GM21381 (cell line): ENCODE data around the gene DDI2.

Experiments
- ATAC-seq: cut with Tn5 transposase; IDR thresholded peaks from one replicate; pipeline ENCODE4 v1.9.1; 2021; ENCODE audit warnings: mild to moderate bottlenecking, moderate library complexity; ENCODE audit not compliant: unreplicated experiment

DDI2 gene

DNA sequence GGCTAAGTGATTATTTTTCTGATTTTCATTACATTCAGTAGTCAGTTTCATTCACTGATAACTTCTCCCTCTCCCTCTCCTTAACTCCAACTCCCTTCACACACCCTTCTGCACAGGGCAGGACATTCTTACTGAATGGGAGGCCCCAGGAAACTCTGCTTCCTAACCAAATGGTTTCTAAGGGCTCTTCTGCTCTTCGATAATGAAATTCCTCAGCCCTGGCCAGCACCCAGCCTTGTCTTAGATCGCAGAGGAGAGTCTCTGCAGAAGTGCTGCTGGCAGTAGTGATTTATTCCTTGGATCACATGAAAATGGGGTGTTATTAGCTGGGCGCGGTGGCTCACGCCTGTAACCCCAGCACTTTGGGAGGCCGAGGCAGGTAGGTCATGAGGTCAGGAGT is 83.2 kb downstream of the DDI2 start:
- no peak for ATAC-seq

DNA sequence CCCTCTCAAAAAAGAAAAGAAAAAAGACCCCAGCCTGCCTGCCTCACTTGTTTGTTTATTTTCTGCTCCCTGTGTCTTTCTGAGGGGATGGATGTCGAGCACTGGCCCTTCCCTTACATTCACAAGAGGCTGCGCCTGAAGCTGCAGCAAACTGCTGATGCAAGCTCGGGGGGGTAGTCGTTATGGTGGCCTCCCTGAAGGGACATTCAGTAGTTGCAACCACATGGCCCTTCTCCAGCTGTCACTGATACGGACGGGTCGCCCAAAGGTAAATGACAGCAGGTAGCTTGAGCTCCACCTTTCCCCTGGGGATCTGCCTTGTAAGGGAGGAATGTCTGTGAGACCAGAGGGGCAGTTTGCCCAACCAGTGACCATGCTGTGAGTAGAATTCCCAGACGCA is 84.5 kb downstream of the DDI2 start:
- ATAC-seq = no peak

DNA sequence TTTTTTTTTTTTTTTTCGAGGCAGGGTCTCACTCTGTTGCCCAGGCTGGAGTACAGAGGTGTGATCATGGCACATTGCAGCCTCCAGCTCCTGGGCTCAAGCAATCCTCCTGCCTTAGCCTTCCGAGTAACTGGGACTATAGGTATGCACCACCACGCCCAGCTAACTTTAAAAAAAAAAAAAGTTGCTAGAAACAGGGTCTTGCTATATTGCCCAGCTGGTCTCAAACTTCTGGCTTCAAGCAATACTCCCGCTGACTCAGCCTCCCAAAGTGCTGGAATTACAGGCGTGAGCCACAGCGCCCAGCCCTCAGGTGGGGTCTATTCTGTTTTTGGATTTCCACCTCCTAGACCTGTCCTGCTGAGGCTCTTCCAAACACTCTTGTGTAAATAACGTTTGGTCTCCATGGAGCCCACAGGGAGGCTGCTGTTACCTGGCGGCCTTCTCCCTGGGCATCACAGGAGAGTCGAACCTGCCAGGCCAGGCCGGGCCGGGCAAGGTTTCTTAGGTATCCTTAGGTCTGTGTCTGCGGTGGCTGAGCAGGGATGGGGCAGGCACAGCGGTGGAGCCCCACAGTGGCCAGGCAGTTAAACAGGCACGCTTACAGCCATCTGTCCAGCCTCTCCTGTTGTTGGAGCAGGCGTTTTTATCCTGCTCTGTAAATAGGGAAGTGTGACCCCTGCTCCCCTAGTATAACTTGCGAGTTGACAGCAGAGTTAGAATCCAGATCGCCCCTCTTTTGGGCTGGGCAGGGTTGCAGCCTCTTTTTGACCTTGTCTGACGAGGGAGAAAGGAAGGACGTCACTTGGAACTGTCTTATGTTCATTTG is 85.7 kb downstream of the DDI2 start:
- ATAC-seq = no peak

DNA sequence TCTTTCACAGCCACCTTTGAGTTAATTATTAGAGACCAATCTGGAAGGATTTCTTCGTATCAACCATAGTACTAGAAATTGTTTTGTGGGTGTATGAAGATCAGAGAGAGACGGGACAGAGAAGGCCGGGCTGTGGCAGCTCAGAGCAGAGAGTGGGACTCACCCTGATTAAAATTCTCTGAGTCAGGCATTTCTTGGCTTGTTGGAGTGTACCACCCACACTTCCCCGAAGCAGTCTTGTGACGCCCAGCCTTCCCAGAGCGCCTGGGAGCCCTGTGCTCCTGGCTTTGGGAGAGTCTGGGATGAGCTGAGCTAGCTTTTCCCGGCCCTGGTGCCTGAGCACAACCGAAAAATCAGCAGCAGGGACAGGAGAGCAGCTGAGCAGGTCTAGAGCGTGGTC is 86.3 kb downstream of the DDI2 start:
- no peak for ATAC-seq

DNA sequence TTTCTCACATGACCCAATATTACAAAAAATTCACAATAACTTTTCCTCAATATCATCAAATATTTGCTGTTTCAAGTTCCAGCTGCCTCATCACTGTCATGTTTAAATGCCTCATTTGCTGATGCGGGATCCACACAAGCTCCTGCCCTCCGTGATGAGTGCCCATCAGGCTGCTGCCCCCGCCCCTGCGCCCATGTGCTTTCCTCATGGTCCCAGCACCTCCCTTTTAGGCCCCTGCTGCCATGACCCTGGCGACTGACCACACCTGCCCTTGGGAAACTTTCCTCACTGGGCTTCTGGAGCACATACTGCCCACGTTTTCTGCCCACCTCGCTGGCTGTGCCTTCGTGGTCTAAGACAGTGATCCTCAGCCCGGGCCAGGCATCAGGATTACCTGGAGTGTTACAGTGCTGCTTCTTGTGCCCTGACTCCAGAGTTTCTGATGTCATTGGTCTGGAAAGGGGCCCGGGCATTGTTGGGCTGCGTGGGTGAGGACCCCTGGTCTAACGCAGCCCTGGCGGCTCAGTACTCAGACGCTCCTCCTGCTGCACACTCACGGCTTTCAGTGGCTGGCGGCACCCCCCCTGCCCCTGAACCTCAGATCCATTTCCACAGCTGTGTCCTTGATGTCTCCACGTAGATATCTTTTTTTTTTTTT is 87.4 kb downstream of the DDI2 start:
- ATAC-seq = no peak

DNA sequence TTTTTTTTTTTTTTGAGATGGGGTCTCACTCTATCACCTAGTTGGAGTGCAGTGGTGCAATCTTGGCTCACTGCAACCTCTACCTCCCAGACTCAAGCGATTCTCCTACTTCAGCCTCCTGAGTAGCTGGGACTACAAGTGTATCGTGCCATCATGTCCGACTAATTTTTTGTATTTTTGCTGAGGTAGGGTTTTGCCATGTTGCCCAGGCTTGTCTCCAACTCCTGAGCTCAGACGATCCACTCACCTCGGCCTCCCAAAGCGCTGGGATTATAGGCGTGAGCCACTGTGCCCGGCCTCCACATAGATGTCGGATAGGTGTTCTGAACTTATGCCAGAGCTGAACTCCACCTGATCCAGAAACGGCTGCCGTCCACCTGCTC is 87.9 kb downstream of the DDI2 start:
- ATAC-seq = no peak

DNA sequence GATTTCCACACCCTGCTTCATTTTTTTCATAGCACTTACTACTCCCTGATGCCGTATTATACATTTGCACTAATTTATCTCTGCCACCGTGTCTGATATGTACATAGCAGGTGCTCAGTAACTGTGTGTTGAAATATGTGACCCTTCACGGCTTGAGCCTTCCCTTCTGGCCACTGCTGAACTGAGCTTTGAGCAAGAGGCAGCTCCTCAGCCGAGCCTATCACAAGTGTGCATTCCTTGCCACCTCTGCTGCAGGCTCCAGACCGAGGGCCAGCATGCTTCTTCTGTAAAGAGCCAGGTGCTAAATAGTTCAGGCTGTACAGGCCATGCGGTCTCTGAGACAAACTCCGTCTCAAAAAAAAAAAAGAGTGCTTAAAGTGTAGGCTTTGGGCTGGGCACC is 89.5 kb downstream of the DDI2 start:
- no peak for ATAC-seq

DNA sequence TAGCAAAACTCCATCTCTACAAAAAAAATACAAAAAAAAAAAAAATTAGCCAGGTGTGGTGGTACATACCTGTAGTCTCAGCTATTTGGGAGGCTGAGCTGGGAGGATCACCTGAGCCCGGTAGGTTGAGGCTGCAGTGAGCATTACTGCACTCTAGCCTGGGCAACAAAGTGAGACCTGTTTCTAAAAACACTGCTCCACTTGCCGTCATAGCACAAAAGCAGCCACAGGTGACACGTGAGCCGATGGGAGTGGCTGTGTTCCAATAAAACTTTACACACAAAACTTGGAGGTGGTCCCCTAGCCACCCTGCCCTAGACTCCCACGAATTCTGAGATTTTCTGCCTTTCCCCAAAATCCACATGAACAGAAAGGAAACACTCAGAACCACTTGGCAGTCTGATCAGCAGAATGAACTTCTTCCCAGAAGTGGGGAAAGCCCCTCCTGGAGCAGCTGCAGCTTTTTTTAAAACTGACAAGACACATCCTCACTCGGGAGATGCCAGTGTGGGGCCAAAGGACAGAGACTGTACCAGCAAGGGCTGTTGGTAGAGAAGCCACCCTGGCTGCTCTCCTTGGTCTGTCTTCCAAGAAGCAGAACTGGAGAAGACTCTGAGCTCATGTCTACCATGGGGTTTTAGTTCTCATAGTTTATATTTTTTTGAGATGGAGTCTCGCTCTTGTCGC is 90.1 kb downstream of the DDI2 start:
- ATAC-seq = no peak

DNA sequence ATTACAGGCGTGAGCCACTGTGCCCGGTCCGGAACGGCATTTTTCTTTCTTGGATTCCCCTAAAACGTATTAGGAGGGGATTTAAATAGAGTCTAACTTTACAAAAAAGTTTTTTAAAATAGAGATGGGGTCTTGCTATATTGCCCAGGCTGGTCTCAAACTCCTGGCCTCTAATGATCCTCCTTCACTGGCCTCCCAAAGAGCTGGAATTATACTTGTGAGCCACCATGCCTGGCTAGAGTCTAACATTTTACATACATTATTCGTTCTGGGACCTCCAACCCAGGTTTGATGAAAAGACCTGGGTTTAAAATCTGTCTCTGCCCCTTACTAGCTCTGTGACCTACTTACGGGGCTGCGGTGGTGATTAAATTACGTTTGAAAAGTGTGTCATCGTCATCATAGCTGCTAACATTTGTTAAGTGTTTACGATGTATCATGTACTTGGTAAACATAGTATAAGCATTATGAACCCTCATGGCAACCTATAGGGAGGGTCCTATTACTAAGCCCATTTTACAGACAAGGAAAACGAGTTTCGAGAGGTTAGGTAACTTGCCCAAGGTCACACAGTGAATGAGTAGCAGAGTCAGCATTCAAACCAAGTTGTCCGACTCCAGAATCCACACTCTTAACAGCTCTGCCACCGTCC is 91.4 kb downstream of the DDI2 start:
- no peak for ATAC-seq

DNA sequence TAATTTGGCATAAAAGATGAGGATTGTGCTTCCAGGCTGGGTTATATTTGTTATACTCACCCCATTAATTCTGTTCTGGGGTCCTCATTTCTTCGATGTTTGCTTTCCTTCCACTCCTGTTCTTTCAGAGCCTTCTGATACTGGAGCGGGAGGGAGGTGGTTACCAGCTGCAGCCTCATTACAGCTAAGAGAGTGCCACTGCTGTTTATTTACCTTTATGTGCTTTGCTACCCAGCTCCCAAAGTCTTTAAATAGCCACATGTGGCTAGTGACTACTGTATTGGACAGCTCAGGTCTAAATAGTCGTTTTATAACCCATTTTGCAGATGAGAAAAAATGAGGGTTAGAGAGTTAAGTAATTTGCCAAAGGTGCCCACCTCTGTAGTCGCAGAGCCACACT is 92.0 kb downstream of the DDI2 start:
- no peak for ATAC-seq

DNA sequence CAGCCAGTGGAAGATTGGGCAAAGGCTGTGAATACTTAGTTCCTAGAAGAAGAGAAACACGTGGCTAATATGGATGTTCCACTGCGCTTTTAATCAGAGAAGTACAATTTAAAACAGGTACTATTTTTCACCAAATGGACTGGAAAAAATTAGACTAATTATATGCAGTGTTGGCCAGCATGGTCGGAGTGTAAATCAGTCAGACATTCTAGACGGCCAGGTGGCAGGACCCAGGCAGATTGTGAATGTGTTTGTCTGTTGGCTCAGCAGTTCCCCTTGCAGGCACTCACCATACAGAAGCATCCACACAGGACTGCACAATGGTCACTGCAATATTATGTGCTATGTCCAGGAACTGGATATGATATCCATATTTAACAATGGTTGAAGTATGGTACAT is 94.9 kb downstream of the DDI2 start:
- ATAC-seq = no peak

DNA sequence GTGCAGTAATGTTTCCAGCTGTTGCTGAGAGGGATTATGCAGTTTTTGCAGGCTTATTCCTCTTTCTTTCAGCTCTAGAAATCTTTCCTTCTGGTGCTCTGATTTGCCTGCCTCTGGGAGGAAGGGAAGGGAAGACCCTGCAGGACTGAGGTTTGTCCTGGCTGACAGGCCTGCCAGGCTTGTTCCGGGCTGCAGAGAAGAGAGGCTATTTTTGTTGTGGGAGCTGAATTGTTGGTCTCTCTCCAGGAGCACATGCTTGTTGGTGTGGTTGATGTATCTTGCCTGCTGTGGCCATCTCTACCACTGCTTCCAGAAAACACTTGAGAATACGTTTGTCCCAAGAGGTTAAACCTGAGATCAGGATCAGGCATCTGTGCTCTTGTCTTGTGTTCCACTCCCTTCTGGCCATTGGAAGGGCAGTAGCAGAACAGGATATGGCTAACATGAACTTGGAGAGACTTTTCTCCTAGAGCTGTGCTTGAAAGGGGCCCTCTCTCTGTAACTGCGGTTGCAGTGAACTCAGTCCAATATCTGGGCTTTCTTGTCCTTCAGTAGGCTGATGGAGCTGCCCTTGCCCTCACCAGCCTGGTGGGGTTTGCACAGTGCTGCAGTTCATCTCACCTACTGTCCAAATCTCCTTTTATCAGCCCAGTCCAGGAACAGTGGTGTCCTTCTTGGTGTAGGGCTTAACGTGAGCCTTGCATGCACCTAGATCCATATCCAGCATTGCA is 97.3 kb downstream of the DDI2 start:
- ATAC-seq = no peak

DNA sequence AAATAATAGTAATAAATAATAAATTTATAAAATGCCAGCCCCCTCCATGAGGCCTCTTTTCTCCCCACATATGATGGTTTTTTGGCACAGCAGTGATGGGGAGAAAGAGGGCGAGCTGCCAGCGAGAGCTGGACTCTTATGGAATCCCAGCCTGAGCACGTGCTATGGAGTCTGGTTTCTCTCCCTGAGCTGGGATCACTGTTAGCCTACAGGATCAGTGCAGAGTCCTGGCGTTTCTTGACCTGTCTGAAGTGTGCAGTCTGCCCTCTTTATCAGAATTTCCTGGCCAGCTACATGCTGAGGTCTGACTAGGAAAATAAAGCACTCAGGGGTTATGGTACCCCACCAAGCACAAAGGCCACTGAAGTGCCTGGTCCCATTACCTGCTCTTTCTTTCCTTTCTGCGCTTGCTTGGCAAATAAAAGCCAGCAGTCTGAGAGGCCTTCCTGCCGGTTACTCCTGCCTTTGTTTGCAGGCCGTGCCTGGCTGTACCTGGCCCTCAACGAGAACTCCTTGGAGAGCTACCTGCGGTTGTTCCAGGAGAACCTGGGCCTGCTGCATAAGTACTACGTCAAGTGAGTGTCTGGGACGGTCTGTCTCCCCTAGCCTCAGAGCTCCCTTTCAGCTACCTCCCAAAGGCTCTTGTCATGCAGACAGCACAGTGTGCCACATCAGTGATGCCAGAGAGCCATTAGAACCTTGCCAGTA is 100.3 kb downstream of the DDI2 start:
- ATAC-seq = no peak

DNA sequence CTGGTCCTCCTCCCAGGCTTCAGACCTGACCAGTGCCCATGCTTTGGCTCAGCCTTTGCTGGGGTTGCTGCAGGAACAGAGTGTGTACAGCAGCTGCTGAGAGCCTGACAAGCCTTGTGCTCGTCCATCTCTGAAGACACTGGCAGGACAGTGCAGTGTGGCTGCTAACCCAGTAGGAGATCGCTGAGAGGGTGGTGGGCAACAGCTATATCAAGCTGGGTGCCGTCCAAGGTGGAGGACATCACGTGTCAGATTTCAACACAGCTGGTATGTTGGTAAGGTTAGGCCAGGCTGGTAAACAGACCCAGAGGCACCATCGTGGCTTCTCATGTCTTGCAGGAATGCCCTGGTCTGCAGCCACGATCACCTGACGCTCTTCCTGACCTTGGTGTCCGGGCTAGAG is 100.9 kb downstream of the DDI2 start:
- ATAC-seq = no peak
